GM23338 (cell line): ENCODE measurements around the gene KRTAP10-10.

Source experiments
- CREB1 ChIP-seq: fragments of 250-450 bp; sonication (Bioruptor Pico); IDR thresholded peaks from 2 replicates; pipeline ENCODE4 v1.5.0; 2020; ENCODE audit warnings: low read depth, mild to moderate bottlenecking, moderate library complexity
- CTCF ChIP-seq, 2 experiments: fragments of 200-600 bp in 1 of 2; sonication (generic) in 1 of 2; conservative IDR thresholded peaks; 2 replicates each; pipeline versions ENCODE4 v1.5.1 to v1.6.1; 2016 to 2017; ENCODE audit warnings: antibody characterized with exemption in 2 of 2, low read depth in 2 of 2, mild to moderate bottlenecking in 2 of 2, moderate library complexity in 1 of 2
- EZH2 ChIP-seq: fragments of 200-600 bp; sonication (generic); IDR thresholded peaks from one replicate; pipeline ENCODE4 v1.8.0; 2017; ENCODE audit warnings: antibody characterized with exemption, mild to moderate bottlenecking, low read depth; ENCODE audit not compliant: unreplicated experiment
- EZH2phosphoT487 ChIP-seq: fragments of 200-600 bp; sonication (generic); IDR thresholded peaks from one replicate; pipeline ENCODE4 v1.8.1; 2018; ENCODE audit warnings: antibody characterized with exemption; ENCODE audit not compliant: unreplicated experiment
- POLR2AphosphoS5 ChIP-seq: IDR thresholded peaks from 2 replicates; pipeline ENCODE4 v1.6.1; 2016; ENCODE audit warnings: antibody characterized with exemption, low read depth
- STAT1 ChIP-seq: IDR thresholded peaks from one replicate; pipeline ENCODE4 v1.6.1; 2016; ENCODE audit warnings: antibody characterized with exemption; ENCODE audit not compliant: unreplicated experiment
- ZNF331 ChIP-seq: fragments of 250-450 bp; sonication (Bioruptor Pico); IDR thresholded peaks from 2 replicates; pipeline ENCODE4 v1.5.0; 2020; ENCODE audit warnings: low read depth, mild to moderate bottlenecking, moderate library complexity

GRCh38 chr21:44648557-44649311 lies 11.6 kb downstream of the KRTAP10-10 start:
- TF ChIP-seq CTCF (conservative IDR thresholded peaks at IDR 0.05; ENCODE audit: low read depth in 2 of 2) (no peak), EZH2phosphoT487 (no peak), ZNF331 (CRISPR knock-in tag) (no peak), POLR2AphosphoS5 (no peak), EZH2 (no peak), STAT1 (no peak), CREB1 (CRISPR knock-in tag) (no peak)
